Panc1 (cell line): ENCODE results near the gene ITGAL.

Source experiments
- POLR2AphosphoS5 ChIP-seq: IDR thresholded peaks from 2 replicates; pipeline ENCODE4 v1.6.1; 2012; ENCODE audit warnings: mild to moderate bottlenecking, low read depth, low read length, moderate library complexity
- TF ChIP-seq, protein P1 (sequence below): fragments of 450-650 bp; IDR thresholded peaks from 2 replicates; pipeline ENCODE4 v1.5.1; 2017; ENCODE audit warnings: mild to moderate bottlenecking

DNA sequence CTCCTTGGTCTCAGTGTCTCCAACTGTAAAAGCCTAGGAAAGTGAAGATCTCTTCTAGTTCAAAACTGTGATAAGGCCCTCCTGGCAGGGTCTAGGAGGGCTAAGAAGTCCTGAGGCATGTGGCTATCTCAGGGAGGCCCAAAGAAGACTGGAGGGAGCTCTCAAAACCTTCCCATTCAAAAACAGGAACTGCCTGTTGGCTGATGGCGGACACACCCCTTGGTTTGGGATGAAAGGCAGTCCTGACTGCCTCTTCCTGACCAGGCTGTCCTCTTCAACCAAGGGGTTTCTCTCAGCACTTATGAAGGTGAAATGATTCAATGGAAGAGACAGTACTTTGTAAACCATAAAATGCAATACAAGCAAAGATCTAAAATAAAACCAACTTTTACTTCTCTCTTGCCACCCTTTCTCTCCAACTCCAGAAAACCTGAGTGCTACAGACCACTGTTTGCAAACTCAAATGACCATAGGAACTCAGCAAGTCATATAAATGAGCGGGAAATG, 80.9 kb downstream of the ITGAL start:
- TF ChIP-seq, protein P1, sequence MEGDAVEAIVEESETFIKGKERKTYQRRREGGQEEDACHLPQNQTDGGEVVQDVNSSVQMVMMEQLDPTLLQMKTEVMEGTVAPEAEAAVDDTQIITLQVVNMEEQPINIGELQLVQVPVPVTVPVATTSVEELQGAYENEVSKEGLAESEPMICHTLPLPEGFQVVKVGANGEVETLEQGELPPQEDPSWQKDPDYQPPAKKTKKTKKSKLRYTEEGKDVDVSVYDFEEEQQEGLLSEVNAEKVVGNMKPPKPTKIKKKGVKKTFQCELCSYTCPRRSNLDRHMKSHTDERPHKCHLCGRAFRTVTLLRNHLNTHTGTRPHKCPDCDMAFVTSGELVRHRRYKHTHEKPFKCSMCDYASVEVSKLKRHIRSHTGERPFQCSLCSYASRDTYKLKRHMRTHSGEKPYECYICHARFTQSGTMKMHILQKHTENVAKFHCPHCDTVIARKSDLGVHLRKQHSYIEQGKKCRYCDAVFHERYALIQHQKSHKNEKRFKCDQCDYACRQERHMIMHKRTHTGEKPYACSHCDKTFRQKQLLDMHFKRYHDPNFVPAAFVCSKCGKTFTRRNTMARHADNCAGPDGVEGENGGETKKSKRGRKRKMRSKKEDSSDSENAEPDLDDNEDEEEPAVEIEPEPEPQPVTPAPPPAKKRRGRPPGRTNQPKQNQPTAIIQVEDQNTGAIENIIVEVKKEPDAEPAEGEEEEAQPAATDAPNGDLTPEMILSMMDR, result no peak
- TF ChIP-seq POLR2AphosphoS5, result no peak
